Stomach (tissue), 4 donors: Measurements from ENCODE around the gene DYNLT5.

ENCODE experiments used
- EP300 ChIP-seq: sonication (generic); formaldehyde crosslinking; IDR thresholded peaks from one replicate; pipeline ENCODE4 v1.6.1; 2017; ENCODE audit warnings: antibody characterized with exemption
- POLR2A ChIP-seq, 4 donors: fragments of 450-650 bp; IDR thresholded peaks; one replicate each; pipeline ENCODE4 v1.6.1; 2016; ENCODE audit warnings: antibody characterized with exemption in 4 of 4, control low read depth in 2 of 4, mild to moderate bottlenecking in 1 of 4, moderate library complexity in 1 of 4
- POLR2AphosphoS5 ChIP-seq, 3 donors: sonication (generic); formaldehyde crosslinking; IDR thresholded peaks; one replicate each; pipeline ENCODE4 v1.6.1; 2016; ENCODE audit warnings: antibody characterized with exemption in 3 of 3
- TF ChIP-seq, protein P1 (sequence below), 7 experiments: fragments of 450-650 bp in 4 of 7; fragments of 200-600 bp in 3 of 7; sonication (generic) in 3 of 7; IDR thresholded peaks; one replicate each; pipeline ENCODE4 v1.5.1; 2016 to 2019; ENCODE audit warnings: antibody characterized with exemption in 7 of 7, control low read depth in 2 of 7, mild to moderate bottlenecking in 1 of 7

GRCh38 chr1:66731170-66731865 is 20.9 kb upstream of the DYNLT5 start:
- TF ChIP-seq, protein P1, sequence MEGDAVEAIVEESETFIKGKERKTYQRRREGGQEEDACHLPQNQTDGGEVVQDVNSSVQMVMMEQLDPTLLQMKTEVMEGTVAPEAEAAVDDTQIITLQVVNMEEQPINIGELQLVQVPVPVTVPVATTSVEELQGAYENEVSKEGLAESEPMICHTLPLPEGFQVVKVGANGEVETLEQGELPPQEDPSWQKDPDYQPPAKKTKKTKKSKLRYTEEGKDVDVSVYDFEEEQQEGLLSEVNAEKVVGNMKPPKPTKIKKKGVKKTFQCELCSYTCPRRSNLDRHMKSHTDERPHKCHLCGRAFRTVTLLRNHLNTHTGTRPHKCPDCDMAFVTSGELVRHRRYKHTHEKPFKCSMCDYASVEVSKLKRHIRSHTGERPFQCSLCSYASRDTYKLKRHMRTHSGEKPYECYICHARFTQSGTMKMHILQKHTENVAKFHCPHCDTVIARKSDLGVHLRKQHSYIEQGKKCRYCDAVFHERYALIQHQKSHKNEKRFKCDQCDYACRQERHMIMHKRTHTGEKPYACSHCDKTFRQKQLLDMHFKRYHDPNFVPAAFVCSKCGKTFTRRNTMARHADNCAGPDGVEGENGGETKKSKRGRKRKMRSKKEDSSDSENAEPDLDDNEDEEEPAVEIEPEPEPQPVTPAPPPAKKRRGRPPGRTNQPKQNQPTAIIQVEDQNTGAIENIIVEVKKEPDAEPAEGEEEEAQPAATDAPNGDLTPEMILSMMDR (IDR thresholded peaks at IDR 0.05) = no peak
- no peak for TF ChIP-seq EP300
- no peak for TF ChIP-seq POLR2AphosphoS5 (IDR thresholded peaks at IDR 0.05)
- TF ChIP-seq POLR2A (IDR thresholded peaks at IDR 0.05) = no peak
